ENCODE results near the gene SRRM1.
"Not testable (repeated sequence)": the region's sequence is repeated elsewhere in the genome, so short reads cannot be mapped to it uniquely, and the experiment has no call there.

Gene SRRM1

DNA sequence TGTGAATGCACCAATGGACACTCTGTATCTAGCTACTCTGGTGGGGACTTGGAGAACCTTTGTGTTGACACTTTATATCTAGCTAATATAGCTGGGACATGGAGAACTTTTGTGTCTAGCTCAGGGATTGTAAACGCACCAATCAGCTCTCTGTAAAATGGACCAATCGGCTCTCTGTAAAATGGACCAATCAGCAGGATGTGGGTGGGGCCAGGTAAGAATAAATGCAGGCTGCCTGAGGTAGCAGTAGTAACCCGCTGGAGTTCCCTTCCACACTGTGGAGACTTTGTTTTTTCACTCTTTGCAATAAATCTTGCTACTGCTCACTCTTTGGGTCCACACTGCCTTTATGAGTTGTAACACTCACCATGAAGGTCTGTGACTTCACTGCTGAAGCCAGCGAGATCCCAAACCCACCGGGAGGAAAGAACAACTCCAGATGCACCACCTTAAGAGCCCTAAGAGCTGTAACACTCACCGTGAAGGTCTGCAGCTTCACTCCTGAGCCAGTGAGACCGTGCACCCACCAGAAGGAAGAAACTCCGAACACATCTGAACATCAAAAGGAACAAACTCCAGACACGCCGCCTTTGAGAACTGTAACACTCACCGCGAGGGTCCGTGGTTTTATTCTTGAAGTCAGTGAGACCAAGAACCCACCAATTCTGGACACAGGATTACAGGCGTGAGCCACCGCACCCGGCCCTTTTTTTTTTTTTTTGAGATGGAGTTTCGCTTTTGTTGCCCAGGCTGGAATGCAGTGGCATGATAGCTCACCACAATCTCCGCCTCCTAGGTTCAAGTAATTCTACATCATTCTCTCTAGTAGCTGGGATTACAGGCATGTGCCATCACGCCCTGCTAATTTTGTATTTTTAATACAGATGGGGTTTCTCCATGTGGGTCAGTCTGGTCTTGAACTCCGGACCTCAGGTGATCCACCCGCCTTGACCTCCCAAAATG is 79.3 kb downstream of the SRRM1 start:
- not testable (repeated sequence) for DNase-seq

Data from activated CD8-positive, alpha-beta memory T cell treated with anti-CD3 and anti-CD28 coated beads, Interleukin-2, amount 50 U/mL, for 4 hours (primary cell).